Hypothalamus (tissue), 51 donors: ENCODE measurements around the gene P2RX5.
A peak's percentile ranks its signal among the peaks of the same experiment; 100 is the strongest.
"Not testable (repeated sequence)": the region's sequence is repeated elsewhere in the genome, so short reads cannot be mapped to it uniquely, and the experiment has no call there.

Experiments used
- DNase-seq, 51 donors: peaks; one replicate each; lab custom pipeline; 2025; lab: John Stamatoyannopoulos, UW

The P2RX5 gene, protein sequence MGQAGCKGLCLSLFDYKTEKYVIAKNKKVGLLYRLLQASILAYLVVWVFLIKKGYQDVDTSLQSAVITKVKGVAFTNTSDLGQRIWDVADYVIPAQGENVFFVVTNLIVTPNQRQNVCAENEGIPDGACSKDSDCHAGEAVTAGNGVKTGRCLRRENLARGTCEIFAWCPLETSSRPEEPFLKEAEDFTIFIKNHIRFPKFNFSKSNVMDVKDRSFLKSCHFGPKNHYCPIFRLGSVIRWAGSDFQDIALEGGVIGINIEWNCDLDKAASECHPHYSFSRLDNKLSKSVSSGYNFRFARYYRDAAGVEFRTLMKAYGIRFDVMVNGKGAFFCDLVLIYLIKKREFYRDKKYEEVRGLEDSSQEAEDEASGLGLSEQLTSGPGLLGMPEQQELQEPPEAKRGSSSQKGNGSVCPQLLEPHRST

DNA sequence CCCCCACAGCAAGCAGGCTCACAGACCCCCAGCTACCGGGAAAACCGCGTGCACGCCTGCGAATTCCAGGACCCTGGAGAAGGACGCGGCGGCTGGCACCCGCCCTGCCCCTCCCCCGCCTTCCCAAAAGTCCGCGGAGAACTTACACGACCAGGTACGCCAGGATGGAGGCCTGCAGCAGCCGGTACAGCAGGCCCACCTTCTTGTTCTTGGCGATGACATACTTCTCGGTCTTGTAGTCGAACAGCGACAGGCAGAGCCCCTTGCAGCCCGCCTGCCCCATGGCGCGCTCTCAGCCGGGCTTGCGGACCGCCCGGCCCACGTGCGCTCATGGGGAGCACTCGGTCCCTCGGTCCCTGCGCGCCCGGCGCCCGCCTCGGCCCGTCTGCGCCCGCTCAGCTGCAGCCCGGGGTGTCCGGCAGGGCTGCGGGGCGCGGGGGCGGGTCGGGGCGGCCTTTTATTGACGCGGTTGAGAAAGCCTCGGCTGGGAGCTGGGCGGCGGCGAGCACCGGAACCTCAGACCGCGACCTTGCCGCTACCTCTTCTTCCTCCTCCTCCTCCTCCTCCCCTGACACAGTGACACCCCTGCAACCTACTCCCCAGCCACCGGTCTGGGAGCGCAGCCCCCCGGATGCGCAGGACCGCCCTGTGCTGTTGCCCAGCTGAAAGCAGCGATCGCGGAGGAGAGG, at the start of gene P2RX5:
TSS of gene P2RX5 (minus strand) at position 433 of the 689 bp plus-strand sequence. CDS start at position 283, 150 bp downstream.
- DNase-seq, result peak in 2 of 51 donors; percentile 27 to 44

DNA sequence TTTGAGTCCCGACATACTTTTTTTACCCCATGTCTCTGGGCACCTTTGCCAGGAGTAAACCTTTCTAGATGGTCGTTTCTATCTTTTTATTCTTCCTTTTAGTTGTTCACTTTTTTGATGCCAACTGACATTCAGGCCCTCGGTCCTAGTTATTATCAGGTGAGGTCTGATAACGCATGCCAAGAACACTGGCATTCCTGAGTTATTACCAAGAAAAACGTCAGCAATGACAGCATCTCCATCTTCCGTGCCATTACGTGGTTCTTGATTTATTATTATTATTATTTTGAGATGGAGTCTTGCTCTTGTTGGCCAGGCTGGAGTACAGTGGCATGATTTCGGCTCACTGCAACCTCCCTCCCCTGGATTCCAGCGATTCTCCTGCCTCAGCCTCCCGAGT, 49.1 kb upstream of the P2RX5 start:
- DNase-seq, result no peak

DNA sequence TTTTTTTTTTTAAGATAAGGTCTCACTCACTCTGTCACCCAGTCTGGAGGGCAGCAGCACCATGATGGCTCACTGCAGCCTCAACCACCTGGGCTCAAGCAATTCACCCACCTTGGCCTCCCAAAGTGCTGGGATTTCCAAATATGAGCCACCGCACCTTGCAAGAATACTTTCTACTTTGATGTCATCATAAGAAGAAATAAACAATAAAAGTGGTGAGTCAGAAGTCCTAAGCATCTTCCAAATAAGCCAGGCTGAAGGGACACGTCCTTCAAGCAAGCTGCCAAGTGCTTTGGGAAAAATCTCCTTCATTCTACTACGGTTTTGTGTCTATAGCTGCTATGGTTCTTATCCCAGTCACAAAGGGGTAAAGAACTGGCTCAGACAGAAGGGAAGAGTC, 48.1 kb upstream of the P2RX5 start:
- DNase-seq, result no peak

DNA sequence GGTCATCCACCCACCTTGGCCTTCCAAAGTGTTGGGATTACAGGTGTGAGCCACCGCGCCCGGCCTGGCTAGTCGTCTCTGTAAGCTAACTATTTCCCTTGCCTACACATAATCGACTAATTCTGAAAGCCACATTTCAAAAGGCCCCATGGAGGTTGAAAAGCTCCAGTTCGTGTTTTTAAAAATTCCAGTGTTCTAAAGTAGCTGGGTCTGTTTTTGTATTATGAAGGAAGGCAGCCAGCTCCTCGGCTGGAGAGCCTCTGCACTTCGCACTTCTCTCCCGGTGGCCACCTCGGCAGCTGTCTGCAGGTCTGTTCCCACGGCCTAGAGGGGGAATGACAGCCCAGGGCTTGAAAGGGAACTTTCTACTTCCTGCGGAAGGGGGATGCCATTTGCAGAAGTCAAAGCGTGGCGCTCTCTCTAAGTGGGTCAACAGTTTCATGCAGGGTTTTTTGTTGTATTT, 44.7 kb upstream of the P2RX5 start:
- peak in 2 of 51 donors; percentile 2 for DNase-seq

DNA sequence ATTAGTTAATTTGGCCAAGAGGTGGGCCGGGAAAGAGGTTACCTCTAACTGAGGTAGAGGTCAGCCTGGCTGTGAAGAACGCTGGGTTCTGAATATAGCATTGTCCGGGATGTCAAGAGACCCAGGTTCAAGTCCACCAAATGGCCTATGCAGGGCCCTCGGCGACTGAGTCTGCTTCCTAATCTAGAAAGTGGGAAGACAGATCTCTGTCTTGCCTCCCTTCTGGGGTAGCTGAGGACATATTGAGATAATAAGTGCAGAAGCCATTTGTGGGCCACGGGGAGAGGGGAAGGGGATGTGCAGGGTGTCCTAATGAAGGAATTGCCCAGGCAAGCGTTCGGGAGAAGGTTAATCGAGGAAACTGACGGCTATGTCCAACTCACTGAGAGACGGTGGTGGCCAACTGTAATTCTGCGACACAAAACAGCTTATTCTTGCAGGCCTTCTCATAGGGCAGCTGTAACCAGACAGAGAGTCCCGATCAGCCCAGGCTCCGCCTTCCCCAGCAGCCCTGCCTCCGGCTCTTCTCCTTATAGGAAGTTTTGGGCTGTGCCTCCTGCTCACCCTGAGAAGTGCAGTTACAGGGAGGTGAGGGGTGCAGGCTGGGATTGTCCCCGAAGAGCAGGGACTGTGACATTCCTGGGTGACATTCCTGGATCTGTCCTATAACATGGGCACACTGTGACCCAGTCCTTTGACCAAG, 43.6 kb upstream of the P2RX5 start:
- DNase-seq, result peak in 1 of 51 donors; percentile 10

DNA sequence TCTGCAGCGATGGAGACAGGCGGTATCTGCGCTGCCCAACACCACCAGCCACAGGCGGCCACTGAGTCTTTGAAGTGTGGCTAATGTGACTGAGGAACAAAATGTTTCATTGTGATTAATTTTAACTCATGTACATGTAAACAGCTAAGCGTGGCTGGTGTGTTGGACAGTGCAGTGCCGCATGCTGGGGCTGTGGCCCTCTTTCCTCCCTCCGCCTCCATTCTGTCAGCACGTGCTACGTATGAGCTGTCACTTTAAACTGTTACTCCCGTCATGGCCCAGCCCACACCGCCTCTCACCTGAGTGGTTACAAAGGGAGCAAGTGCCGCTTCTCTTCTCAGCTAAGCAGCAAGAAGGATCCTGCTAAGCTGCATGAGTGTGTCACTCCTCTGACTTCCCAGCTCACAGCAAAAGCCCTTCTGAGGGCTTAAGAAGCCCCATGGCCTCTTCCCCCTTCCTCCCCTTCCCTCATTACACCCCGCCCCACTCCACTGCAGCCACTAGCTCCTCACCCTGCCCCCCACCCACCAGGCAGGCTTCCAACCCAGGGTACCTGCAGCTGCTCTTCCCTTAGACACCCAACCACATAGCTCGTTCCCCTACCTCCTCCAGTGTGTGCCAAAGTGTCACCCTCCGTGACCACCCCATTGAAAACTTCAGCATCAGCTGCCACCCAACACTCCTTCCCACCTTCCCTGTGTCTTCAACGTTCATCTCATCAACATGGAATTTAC, 42.8 kb upstream of the P2RX5 start:
- DNase-seq, result peak in 25 of 51 donors; percentile 10 to 72 (median 26)

DNA sequence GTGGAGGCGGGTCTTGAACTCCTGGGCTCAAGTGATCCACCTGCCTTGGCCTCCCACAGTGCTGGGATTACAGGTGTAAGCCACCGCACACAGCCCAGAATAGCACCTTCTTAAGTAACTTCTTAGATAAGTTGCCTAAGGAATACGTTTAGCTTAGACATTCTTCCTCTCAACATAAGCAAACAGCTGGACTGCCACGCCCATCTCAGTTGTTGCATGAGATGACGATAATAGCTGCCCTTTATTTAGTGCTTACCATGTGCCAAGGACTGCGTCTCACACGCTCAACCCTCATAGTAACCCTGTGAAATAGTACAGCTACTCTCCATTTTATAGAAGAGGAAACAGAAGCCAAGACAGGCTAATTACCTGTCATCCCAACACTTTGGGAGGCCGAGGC, 39.6 kb upstream of the P2RX5 start:
- DNase-seq, result no peak

DNA sequence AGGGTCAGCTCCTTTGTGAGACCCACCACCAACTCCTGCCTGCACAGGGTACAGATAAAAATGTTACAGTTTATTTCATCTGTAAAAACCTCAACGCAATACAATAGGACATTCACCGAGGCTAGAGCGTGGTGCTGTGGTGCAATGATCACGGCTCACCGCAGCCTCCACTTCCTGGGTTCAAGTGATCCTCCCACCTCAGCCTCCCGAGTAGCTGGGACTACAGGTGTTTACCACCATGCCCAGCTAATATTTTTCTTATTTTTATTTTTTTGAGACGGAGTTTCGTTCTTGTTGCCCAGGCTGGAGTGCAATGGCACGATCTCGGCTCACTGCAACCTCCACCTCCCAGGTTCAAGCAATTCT, 38.9 kb upstream of the P2RX5 start:
- DNase-seq, result not testable (repeated sequence)

DNA sequence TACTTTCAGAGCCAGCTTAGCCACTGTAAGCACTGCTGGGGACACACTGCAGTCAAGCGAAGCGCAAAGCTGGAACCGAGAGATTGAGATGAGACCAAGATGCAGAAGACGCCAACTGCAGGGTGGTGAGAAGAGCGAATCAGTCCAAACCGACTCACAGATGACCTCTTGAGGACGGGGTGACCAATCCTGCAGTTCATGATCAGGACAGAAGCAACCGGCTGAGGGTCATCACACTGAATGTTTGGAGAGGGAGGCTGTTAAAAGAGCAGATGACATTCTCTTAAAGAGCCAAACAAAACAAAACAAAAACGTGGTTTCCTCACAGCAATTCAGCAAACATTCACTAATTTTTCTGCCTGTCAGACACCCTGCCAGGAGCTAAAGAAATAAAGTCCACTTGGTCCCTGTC, 36.3 kb upstream of the P2RX5 start:
- no peak for DNase-seq

DNA sequence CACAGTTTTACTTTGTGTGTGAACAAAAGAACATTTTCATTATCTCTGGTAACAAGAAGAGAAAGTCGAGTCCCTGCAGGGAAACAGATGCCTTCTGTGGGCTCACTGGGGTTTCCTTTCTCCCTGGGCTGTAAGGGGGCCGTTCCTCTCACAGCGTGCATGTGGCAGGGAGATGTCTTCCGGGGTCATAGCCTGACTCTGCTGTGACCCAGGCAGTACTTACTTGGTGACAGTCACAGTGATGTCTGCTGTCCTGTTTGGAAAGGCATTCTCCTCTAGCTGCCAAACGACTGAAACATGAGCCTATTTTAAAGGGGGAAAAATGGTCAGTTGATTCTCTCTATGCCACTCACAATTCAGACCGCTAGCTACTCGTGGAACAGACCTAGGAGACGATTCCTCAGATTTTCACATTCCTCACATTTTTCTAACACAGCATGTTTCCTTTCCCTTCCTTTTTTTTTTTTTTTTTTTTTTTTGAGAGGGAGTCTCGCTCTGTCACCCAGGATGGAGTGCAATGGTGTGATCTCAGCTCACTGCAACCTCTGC, 35.0 kb upstream of the P2RX5 start:
- no peak for DNase-seq

DNA sequence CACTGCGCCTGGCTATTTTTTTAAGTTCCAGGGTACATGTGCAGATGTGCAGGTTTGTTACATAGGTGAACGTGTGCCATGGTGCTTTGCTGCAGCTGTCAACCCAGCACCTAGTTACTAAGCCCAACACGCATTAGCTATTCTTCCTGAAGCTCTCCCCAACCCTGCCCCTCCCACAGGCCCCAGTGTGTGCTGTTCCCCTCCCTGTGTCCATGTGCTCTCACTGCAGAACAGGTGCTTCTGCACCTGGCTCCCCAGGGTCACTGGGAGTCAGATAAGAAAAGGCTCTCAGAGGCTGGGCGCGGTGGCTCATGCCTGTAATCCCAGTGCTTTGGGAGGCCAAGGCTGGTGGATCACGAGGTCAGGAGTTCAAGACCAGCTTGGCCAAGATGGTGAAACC, 33.9 kb upstream of the P2RX5 start:
- no peak for DNase-seq

DNA sequence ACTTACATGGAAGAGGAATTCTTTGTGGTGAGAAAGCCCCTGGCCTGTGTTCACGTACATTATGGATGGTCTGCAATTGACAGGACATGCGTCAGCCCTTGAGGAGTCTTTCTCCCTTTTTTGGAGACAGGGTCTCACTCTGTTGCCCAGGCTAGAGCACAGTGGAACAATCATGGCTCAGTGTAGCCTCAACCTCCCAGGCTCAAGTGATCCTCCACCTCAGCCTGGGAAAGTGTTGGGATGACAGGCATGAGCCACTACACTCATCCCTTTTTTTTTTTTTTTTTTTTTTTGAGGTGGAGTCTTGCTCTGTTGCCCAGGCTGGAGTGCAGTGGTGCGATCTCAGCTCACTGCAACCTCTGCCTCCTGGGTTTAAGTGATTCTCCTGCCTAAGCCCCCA, 32.1 kb upstream of the P2RX5 start:
- DNase-seq, result not testable (repeated sequence)

DNA sequence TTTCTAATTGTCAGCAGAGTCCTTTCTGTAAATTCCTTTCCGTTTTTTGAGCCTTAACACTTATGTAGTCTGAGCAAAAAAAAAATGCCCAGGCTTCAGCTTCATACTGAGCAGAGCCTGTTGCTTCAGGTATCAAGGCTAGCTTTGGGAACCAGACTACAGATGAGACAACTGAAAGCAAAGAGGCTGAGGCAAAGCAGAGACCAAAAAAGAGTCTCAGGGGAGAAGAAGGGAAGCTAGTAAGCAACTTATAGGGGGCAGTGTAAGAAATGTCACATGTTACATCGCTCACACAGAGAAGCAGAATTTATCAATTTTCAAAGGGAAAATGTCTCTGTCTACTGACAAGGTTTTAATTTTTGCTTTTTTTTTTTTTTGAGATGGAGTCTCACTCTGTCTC, 31.1 kb upstream of the P2RX5 start:
- no peak for DNase-seq

DNA sequence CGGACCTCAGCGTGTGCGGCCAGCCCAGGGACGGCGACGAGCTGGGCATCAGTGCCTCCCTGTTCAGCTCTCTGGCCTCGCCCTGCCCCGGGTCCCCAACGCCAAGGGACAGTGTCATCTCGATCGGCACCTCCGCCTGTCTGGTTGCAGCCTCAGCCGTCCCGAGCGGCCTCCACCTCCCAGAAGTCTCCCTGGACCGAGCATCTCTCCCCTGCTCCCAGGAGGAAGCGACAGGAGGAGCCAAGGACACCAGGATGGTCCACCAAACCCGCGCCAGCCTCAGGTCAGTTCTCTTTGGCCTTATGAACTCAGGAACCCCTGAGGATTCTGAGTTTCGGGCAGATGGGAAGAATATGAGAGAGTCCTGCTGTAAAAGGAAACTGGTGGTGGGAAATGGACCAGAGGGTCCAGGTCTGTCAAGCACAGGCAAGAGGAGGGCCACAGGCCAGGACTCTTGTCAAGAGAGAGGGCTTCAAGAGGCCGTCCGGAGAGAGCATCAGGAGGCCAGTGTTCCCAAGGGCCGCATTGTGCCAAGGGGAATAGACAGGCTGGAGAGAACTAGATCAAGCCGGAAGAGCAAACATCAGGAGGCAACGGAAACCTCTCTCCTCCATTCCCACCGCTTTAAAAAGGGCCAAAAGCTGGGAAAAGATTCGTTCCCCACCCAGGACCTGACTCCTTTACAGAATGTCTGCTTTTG, 28.6 kb upstream of the P2RX5 start:
- no peak for DNase-seq

DNA sequence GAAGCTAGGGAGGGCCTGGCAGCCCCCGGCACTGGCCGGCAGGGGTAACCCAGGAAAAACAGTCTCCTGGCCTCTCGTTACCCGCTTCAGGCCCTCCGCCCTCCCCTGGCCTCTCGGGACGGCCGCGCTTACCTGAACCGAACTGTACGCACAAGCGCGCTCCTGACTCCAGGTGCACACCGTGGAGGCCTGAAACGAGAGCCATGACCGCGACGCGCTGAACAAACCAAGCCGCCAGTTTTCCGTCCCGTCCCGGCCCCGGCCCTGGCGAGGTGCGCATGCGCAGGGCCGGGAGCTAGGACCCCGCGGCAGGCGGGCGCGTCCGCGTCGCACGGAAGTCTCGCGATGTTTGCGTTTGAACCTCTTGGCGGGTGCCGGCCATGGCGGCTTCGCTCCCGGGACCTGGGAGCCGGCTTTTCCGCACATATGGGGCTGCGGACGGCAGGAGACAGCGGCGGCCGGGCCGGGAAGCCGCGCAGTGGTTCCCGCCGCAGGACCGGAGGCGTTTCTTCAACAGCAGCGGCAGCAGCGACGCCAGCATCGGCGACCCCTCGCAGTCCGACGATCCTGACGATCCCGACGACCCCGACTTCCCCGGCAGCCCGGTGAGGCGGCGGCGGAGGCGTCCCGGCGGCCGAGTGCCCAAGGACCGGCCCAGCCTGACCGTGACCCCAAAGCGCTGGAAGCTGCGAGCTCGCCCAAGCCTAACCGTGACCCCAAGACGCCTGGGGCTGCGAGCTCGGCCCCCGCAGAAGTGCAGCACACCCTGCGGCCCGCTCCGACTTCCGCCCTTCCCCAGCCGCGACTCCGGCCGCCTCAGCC, 27.8 kb upstream of the P2RX5 start, which contains the start of gene HASPIN:
TSS of gene HASPIN (plus strand) at position 348 of the 822 bp plus-strand sequence. CDS start at position 381, 33 bp downstream.
- peak; percentile 20 to 89 (median 74) for DNase-seq

DNA sequence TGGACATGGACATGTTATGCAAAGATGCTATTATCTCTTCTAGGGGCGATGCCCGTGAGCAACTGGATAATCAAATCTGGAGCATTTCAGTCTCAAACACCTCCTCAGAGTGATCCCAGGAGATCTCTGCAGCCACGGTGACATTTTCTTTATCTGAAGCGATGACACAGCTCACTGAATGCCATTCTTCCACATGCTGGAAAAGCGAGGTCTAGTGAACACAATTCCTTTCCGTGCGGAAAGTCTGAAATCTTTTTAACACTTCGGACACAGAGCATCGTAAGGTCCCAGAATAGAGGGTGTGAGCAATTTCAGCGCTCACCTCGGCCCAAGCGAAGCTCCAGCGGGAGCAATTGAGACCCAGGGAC, 27.2 kb upstream of the P2RX5 start:
- DNase-seq, result peak in 3 of 51 donors; percentile 14 to 57 (median 54)

DNA sequence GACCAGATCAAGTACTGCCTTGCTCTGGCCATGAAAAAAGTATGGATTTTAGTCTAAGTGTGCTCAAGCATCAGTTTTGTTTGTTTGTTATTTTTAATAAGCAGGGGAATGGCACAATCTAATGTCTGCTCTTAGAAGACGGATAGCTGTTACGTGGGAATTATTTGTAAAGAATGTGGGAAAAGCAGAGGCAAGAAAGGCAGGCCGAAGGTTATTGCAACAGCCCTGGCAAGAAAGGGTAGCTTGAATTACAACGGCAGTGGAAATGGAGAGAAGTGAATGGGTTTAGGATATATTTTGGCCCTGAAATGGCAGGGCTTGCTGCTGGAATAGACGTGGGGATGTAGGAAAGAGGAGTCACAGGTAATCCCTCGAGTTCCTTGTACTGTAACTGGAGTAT, 26.8 kb upstream of the P2RX5 start:
- DNase-seq, result no peak

DNA sequence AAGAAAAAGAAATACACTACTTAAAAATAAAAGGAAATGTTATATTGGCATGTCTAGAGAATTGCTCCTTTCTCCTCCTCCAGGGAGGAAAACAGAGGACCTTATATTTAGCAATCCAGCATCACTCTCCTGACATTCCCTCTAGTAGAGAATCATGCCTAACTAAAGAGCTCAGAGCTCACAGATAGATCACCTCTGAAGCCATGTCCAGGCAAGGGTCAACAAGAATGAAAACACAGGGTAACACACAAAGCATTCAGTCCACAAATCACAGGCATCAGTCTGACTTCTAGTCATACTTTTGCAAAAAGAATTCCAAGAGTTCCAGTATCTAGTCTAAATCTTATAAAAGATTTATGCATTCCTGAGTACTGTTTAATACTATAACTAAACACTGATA, 23.3 kb upstream of the P2RX5 start:
- DNase-seq, result no peak

DNA sequence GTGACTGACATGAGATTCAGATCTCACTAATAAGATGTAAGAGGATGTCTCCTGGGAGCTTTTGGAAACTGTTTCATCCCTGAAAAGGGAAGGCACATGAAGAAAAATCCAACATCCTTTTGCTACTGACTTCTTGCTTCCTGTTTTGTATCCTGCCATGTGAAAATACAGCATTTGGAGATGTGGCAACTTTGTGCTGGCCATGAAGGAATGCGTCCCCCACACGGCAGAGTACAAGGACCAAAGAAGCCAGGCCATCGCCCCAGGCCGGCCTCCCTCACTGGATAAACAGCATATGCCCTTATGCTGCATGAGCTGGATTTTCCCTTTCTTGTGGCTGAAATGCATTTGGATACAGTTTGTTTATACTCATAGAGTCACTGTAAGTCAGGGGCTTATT, 22.2 kb upstream of the P2RX5 start:
- no peak for DNase-seq
